ENCODE data around the gene ALK.

Gene ALK

GRCh38 chr2:29573612-29574011 lies 347.8 kb downstream of the ALK start:
- DNase-seq (ENCODE audit: low read depth): no peak

GRCh38 chr2:29573147-29573546 lies 348.2 kb downstream of the ALK start:
- DNase-seq (ENCODE audit: low read depth): no peak

GRCh38 chr2:29570539-29570938 lies 350.8 kb downstream of the ALK start:
- DNase-seq (ENCODE audit: low read depth): no peak

- DNase-seq (ENCODE audit: low read depth): no peak
These were observed 353.4 kb downstream of the ALK start for GRCh38 chr2:29567906-29568520.

GRCh38 chr2:29563697-29564096 lies 357.7 kb downstream of the ALK start:
- no peak for DNase-seq (ENCODE audit: low read depth)

- DNase-seq (ENCODE audit: low read depth): no peak
These were observed 358.5 kb downstream of the ALK start for GRCh38 chr2:29562896-29563295.

- no peak for DNase-seq (ENCODE audit: low read depth)
These were observed 359.1 kb downstream of the ALK start for GRCh38 chr2:29562319-29562718.

- no peak for DNase-seq (ENCODE audit: low read depth)
These were observed 359.8 kb downstream of the ALK start for GRCh38 chr2:29561628-29562027.

- no peak for DNase-seq (ENCODE audit: low read depth)
These were observed 360.2 kb downstream of the ALK start for GRCh38 chr2:29561181-29561580.

- no peak for DNase-seq (ENCODE audit: low read depth)
These were observed 360.8 kb downstream of the ALK start for GRCh38 chr2:29560566-29560965.

- no peak for DNase-seq (ENCODE audit: low read depth)
These were observed 361.4 kb downstream of the ALK start for GRCh38 chr2:29560030-29560429.

GRCh38 chr2:29559578-29559977 lies 361.8 kb downstream of the ALK start:
- DNase-seq (ENCODE audit: low read depth): no peak

GRCh38 chr2:29558097-29558496 lies 363.3 kb downstream of the ALK start:
- no peak for DNase-seq (ENCODE audit: low read depth)

- no peak for DNase-seq (ENCODE audit: low read depth)
These were observed 364.1 kb downstream of the ALK start for GRCh38 chr2:29557268-29557667.

- DNase-seq (ENCODE audit: low read depth): no peak
These were observed 372.4 kb downstream of the ALK start for GRCh38 chr2:29549069-29549380.

- no peak for DNase-seq (ENCODE audit: low read depth)
These were observed 376.5 kb downstream of the ALK start for GRCh38 chr2:29544917-29545316.

GRCh38 chr2:29544031-29544430 lies 377.4 kb downstream of the ALK start:
- no peak for DNase-seq (ENCODE audit: low read depth)

- DNase-seq (ENCODE audit: low read depth): no peak
These were observed 386.2 kb downstream of the ALK start for GRCh38 chr2:29535188-29535587.

- peak; percentile 31 for DNase-seq (ENCODE audit: low read depth)
These were observed 388.9 kb downstream of the ALK start for GRCh38 chr2:29532436-29532835.

- DNase-seq (ENCODE audit: low read depth): no peak
These were observed 389.8 kb downstream of the ALK start for GRCh38 chr2:29531626-29532025.

- DNase-seq (ENCODE audit: low read depth): no peak
These were observed 391.1 kb downstream of the ALK start for GRCh38 chr2:29530281-29530680.

- peak; percentile 63 for DNase-seq (ENCODE audit: low read depth)
These were observed 392.4 kb downstream of the ALK start for GRCh38 chr2:29528891-29529520.

- DNase-seq (ENCODE audit: low read depth): no peak
These were observed 393.0 kb downstream of the ALK start for GRCh38 chr2:29528371-29528770.

GRCh38 chr2:29527947-29528346 lies 393.4 kb downstream of the ALK start:
- peak; percentile 56 for DNase-seq (ENCODE audit: low read depth)

All from stromal cell of bone marrow (primary cell).